WERI-Rb-1 (cell line): Measurements from ENCODE around the gene ABRACL.

ENCODE experiments used
- DNase-seq: peaks from one replicate; pipeline ENCODE4 v3.0.0-alpha.2; 2020
- H3K27ac ChIP-seq: fragments of 250-450 bp; sonication (Bioruptor Pico); 2 replicates; pipeline ENCODE4 v1.5.1; 2020; ENCODE audit warnings: mild to moderate bottlenecking, moderate library complexity
- H3K27me3 ChIP-seq: fragments of 250-450 bp; sonication (Bioruptor Pico); 2 replicates; pipeline ENCODE4 v1.5.1; 2021; ENCODE audit warnings: mild to moderate bottlenecking, low read depth, moderate library complexity; ENCODE audit not compliant: insufficient read depth, severe bottlenecking
- H3K36me3 ChIP-seq: fragments of 250-450 bp; sonication (Bioruptor Pico); 2 replicates; pipeline ENCODE4 v1.5.1; 2020; ENCODE audit warnings: mild to moderate bottlenecking, moderate library complexity
- H3K4me3 ChIP-seq: 2 replicates; pipeline ENCODE4 v1.5.1; 2011; ENCODE audit warnings: low read depth, mild to moderate bottlenecking, control low read depth, low read length
- H3K9me3 ChIP-seq: fragments of 250-450 bp; sonication (Bioruptor Pico); 2 replicates; pipeline ENCODE4 v1.5.1; 2021; ENCODE audit warnings: mild to moderate bottlenecking, moderate library complexity; ENCODE audit not compliant: severe bottlenecking
- TF ChIP-seq, protein P1 (sequence below): IDR thresholded peaks from 2 replicates; pipeline ENCODE4 v1.5.1; 2011; ENCODE audit warnings: low read depth, mild to moderate bottlenecking, control low read depth, inconsistent platforms, low read length

ABRACL gene

DNA sequence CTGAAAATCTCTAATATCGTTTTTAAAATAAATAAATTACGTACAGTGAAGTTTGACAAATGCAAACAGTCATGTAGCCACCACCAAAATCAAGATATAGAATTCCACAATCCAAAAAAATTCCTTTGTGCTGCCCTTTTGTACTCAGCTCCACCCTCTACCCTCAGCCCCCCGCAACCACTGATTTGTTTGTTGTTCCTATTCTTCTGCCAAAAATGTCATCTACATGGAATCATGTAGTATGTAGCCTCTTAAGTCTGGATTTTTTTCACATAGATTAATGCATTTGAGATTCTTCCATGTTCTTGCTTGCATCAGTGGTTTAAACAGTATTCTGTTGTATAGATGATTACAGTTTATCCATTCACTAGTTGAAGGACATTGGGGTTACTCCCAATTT, 32.0 kb upstream of the ABRACL start:
- TF ChIP-seq, protein P1, sequence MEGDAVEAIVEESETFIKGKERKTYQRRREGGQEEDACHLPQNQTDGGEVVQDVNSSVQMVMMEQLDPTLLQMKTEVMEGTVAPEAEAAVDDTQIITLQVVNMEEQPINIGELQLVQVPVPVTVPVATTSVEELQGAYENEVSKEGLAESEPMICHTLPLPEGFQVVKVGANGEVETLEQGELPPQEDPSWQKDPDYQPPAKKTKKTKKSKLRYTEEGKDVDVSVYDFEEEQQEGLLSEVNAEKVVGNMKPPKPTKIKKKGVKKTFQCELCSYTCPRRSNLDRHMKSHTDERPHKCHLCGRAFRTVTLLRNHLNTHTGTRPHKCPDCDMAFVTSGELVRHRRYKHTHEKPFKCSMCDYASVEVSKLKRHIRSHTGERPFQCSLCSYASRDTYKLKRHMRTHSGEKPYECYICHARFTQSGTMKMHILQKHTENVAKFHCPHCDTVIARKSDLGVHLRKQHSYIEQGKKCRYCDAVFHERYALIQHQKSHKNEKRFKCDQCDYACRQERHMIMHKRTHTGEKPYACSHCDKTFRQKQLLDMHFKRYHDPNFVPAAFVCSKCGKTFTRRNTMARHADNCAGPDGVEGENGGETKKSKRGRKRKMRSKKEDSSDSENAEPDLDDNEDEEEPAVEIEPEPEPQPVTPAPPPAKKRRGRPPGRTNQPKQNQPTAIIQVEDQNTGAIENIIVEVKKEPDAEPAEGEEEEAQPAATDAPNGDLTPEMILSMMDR = no peak
- no peaks in the 10 kb centered on the region for H3K36me3 ChIP-seq
- no peak overlapping the region for H3K27ac ChIP-seq
- H3K4me3 ChIP-seq = no peak overlapping the region
- no peaks in the 10 kb centered on the region for H3K27me3 ChIP-seq
- DNase-seq = no peak
- H3K9me3 ChIP-seq = no peaks in the 10 kb centered on the region

DNA sequence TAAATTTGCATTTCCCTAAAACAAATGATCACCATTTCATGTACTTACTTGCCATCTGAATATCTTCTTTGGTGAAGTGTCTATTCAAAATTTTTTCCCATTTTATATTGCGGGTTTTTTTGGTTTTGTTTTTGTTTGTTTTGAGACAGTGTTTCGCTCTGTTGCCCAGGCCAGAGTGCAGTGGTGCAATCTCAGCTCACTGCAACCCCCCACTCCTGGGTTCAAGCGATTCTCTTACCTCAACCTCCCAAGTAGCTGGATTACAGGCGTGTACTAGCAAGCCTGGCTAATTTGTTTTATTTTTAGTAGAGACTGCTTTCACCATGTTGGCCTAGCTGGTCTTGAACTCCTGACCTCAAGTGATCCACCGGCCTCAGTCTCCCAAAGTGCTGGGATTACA, 31.4 kb upstream of the ABRACL start:
- TF ChIP-seq, protein P1 = no peak
- no peaks in the 10 kb centered on the region for H3K36me3 ChIP-seq
- no peak for DNase-seq
- no peaks in the 10 kb centered on the region for H3K9me3 ChIP-seq
- H3K27ac ChIP-seq = no peak overlapping the region
- H3K27me3 ChIP-seq = no peaks in the 10 kb centered on the region
- no peak overlapping the region for H3K4me3 ChIP-seq

DNA sequence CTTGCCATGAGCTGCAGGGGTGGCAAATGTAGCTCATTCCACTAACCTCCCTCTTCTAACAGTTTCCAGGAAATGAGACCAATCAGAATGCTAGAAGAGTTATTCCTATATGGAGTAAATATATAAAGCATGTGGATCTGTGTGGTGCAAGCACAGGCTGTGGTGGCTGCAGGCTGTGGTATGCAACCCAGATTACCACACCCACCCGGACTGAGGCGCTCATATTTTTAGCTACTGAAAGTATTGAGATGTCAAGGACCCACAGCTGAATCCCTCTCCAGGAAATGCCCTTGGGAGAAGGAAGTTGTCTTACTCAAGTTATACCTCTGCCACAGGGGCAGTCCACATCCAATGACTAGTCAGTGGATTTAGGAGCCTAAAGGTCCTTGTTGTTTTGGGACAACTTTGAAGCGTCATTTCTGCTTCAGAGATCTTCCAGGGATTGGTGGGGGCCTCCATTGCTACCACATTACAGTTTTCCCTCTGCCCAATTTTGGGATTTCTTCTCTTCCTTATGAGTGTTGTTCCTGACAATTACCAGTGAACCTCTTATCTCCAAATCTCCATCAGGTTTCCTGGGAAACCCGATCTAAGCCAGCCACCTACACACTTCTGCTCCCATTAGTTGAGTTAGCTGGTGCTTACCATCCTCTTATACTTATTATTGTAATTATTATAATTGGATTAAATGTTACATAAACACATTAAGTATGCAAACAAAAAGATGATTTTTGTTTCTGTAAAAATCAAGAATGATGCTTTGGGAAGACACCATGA, 28.4 kb upstream of the ABRACL start:
- Histone ChIP-seq H3K4me3 (no peak overlapping the region), H3K27me3 (no peaks in the 10 kb centered on the region), H3K27ac (no peak overlapping the region), H3K36me3 (no peaks in the 10 kb centered on the region), H3K9me3 (no peaks in the 10 kb centered on the region)
- TF ChIP-seq, protein P1 = no peak
- no peak for DNase-seq

DNA sequence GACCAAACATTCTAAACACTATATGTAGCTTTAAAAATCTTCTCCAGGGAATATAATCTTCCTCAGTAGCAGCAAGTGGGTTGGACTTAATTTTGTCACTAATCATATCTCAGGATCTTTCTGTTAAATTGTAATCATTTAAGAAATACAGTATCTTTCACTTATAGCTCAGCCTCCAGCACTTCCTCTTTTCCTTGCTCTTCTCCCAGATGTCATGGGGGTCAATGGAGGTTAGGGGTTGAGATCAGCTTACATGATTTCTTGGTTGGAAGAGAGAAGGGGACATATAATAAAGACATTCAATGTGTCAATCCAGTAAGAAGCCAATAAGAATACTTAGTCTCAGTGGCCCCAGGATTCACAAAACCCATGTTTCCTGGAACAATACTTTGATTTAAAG, 24.8 kb upstream of the ABRACL start:
- Histone ChIP-seq H3K27ac (no peak overlapping the region), H3K36me3 (no peaks in the 10 kb centered on the region), H3K9me3 (no peaks in the 10 kb centered on the region), H3K4me3 (no peak overlapping the region), H3K27me3 (no peaks in the 10 kb centered on the region)
- TF ChIP-seq, protein P1 = no peak
- DNase-seq = no peak

DNA sequence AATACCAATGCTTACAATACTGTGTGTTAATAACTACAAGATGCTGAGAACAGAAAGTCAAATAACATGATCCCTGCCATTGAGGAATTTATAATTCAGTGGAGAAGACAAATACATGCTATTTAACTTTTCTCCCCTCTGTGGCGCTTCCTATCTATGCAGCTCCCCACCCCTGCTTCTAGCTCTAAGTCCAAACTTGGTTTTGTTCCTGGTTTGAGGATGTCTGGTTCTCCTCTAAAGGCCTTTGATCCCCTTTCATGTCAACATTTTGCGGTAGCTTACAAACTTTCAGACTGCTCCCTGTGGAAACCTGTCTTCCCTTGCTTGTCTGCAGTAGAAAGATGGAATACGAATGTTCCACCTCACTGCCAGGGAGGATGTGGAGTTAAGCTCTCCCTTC, 22.1 kb upstream of the ABRACL start:
- no peak overlapping the region for H3K4me3 ChIP-seq
- TF ChIP-seq, protein P1 = no peak
- H3K27me3 ChIP-seq = no peaks in the 10 kb centered on the region
- no peaks in the 10 kb centered on the region for H3K9me3 ChIP-seq
- DNase-seq = no peak
- H3K27ac ChIP-seq = no peak overlapping the region
- H3K36me3 ChIP-seq = no peaks in the 10 kb centered on the region

DNA sequence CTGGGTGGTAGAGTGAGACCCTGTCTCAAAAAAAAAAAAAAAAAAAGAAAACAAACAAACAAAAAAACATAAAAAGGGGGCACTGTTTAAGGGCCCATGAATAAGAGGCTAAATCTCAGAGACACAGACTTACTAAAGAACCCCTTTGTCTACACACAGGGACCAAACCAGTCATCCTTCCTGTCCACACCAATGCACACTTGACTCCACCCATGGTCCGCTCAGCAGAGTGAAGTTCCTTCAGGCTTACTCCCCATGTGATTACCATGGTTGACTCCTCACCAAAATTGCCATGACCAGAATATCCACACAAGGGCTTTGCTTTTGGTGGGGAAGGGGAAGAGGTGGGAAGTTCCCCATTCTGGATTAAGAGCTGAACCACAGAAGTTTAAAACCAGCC, 21.1 kb upstream of the ABRACL start:
- H3K9me3 ChIP-seq = no peaks in the 10 kb centered on the region
- TF ChIP-seq, protein P1 = no peak
- H3K27ac ChIP-seq = no peak overlapping the region
- DNase-seq = no peak
- H3K4me3 ChIP-seq = no peak overlapping the region
- no peaks in the 10 kb centered on the region for H3K27me3 ChIP-seq
- no peaks in the 10 kb centered on the region for H3K36me3 ChIP-seq
